ENCODE results near the gene MTUS2. TPM values are rescaled to one million over a fixed set of nuclear protein-coding genes. Genes with fewer than 3 reads are reported as not detected.

Gene MTUS2
- total RNA-seq, 2 donors from 2014 or later, result 0.11 TPM; not detected in 1

- no peaks in the 10 kb centered on the region for H3K27me3 Mint-ChIP-seq
- no peak for ATAC-seq (replicated peaks)
- no peaks in the 10 kb centered on the region for H3K9me3 Mint-ChIP-seq
- no peaks in the 10 kb centered on the region for H3K36me3 Mint-ChIP-seq (ENCODE audit: low read depth)
- H3K4me1 Mint-ChIP-seq, result no peaks in the 10 kb centered on the region
- H3K4me3 Mint-ChIP-seq, result no peak overlapping the region
- no peak overlapping the region for H3K27ac Mint-ChIP-seq
Measured at GRCh38 chr13:29105779-29106178, 285.6 kb downstream of the MTUS2 start.

GRCh38 chr13:29106651-29107050 is 286.5 kb downstream of the MTUS2 start:
- Mint-ChIP-seq H3K27me3 (no peaks in the 10 kb centered on the region), H3K36me3 (ENCODE audit: low read depth) (no peaks in the 10 kb centered on the region), H3K4me3 (no peak overlapping the region), H3K4me1 (no peaks in the 10 kb centered on the region), H3K9me3 (no peaks in the 10 kb centered on the region), H3K27ac (no peak overlapping the region)
- ATAC-seq (replicated peaks), result no peak

GRCh38 chr13:29108068-29108786 is 288.1 kb downstream of the MTUS2 start:
- no peak for ATAC-seq (replicated peaks)
- no peak overlapping the region for H3K27ac Mint-ChIP-seq
- H3K36me3 Mint-ChIP-seq (ENCODE audit: low read depth), result no peaks in the 10 kb centered on the region

GRCh38 chr13:29109987-29110386 is 289.8 kb downstream of the MTUS2 start:
- Mint-ChIP-seq H3K27me3 (no peaks in the 10 kb centered on the region), H3K9me3 (no peaks in the 10 kb centered on the region), H3K27ac (no peak overlapping the region), H3K36me3 (ENCODE audit: low read depth) (no peaks in the 10 kb centered on the region), H3K4me3 (no peak overlapping the region), H3K4me1 (no peaks in the 10 kb centered on the region)
- no peak for ATAC-seq (replicated peaks)

More at GRCh38 chr13:29108068-29108786, 288.1 kb downstream of the MTUS2 start:
- no peak overlapping the region for H3K4me3 Mint-ChIP-seq
- no peaks in the 10 kb centered on the region for H3K27me3 Mint-ChIP-seq
- no peaks in the 10 kb centered on the region for H3K9me3 Mint-ChIP-seq
- H3K4me1 Mint-ChIP-seq, result no peaks in the 10 kb centered on the region

- H3K4me3 Mint-ChIP-seq, result no peak overlapping the region
- H3K9me3 Mint-ChIP-seq, result no peaks in the 10 kb centered on the region
- no peaks in the 10 kb centered on the region for H3K27me3 Mint-ChIP-seq
- H3K27ac Mint-ChIP-seq, result no peak overlapping the region
- no peak for ATAC-seq (replicated peaks)
- no peaks in the 10 kb centered on the region for H3K36me3 Mint-ChIP-seq (ENCODE audit: low read depth)
- H3K4me1 Mint-ChIP-seq, result no peaks in the 10 kb centered on the region
Measured at GRCh38 chr13:29111446-29111845, 291.3 kb downstream of the MTUS2 start.

- no peaks in the 10 kb centered on the region for H3K9me3 Mint-ChIP-seq
Measured at GRCh38 chr13:29115842-29116241, 295.7 kb downstream of the MTUS2 start.

GRCh38 chr13:29117663-29118062 is 297.5 kb downstream of the MTUS2 start:
- H3K4me1 Mint-ChIP-seq, result no peaks in the 10 kb centered on the region
- H3K9me3 Mint-ChIP-seq, result no peaks in the 10 kb centered on the region

More at GRCh38 chr13:29115842-29116241, 295.7 kb downstream of the MTUS2 start:
- Mint-ChIP-seq H3K27ac (no peak overlapping the region), H3K4me1 (no peaks in the 10 kb centered on the region), H3K4me3 (no peak overlapping the region), H3K36me3 (ENCODE audit: low read depth) (no peaks in the 10 kb centered on the region), H3K27me3 (no peaks in the 10 kb centered on the region)
- ATAC-seq (replicated peaks), result no peak

GRCh38 chr13:29118471-29118870 is 298.3 kb downstream of the MTUS2 start:
- H3K4me3 Mint-ChIP-seq, result no peak overlapping the region
- no peaks in the 10 kb centered on the region for H3K36me3 Mint-ChIP-seq (ENCODE audit: low read depth)
- no peaks in the 10 kb centered on the region for H3K9me3 Mint-ChIP-seq
- no peak overlapping the region for H3K27ac Mint-ChIP-seq
- no peaks in the 10 kb centered on the region for H3K4me1 Mint-ChIP-seq
- H3K27me3 Mint-ChIP-seq, result no peaks in the 10 kb centered on the region
- no peak for ATAC-seq (replicated peaks)

More at GRCh38 chr13:29117663-29118062, 297.5 kb downstream of the MTUS2 start:
- Mint-ChIP-seq H3K27me3 (no peaks in the 10 kb centered on the region), H3K36me3 (ENCODE audit: low read depth) (no peaks in the 10 kb centered on the region), H3K4me3 (no peak overlapping the region), H3K27ac (no peak overlapping the region)
- no peak for ATAC-seq (replicated peaks)

GRCh38 chr13:29125191-29125933 is 305.2 kb downstream of the MTUS2 start:
- Mint-ChIP-seq H3K9me3 (no peaks in the 10 kb centered on the region), H3K4me3 (peak overlapping the region; percentile 60), H3K4me1 (peaks cover 13% of the 10 kb centered on the region), H3K27me3 (no peaks in the 10 kb centered on the region), H3K36me3 (ENCODE audit: low read depth) (no peaks in the 10 kb centered on the region), H3K27ac (peak overlapping the region; percentile 87)
- ATAC-seq (replicated peaks), result peak; percentile 90

GRCh38 chr13:29125934-29126424 is 305.8 kb downstream of the MTUS2 start:
- Mint-ChIP-seq H3K36me3 (ENCODE audit: low read depth) (no peaks in the 10 kb centered on the region), H3K4me3 (peak overlapping the region; percentile 60), H3K9me3 (no peaks in the 10 kb centered on the region), H3K27me3 (no peaks in the 10 kb centered on the region), H3K27ac (peak overlapping the region; percentile 87), H3K4me1 (peaks cover 13% of the 10 kb centered on the region)
- ATAC-seq (replicated peaks), result peak; percentile 77

GRCh38 chr13:29129616-29130015 is 309.5 kb downstream of the MTUS2 start:
- Mint-ChIP-seq H3K4me3 (no peak overlapping the region), H3K36me3 (ENCODE audit: low read depth) (no peaks in the 10 kb centered on the region), H3K9me3 (no peaks in the 10 kb centered on the region), H3K4me1 (peaks cover 10% of the 10 kb centered on the region), H3K27me3 (no peaks in the 10 kb centered on the region), H3K27ac (no peak overlapping the region)
- no peak for ATAC-seq (replicated peaks)

GRCh38 chr13:29131159-29131558 is 311.0 kb downstream of the MTUS2 start:
- no peak overlapping the region for H3K27ac Mint-ChIP-seq

GRCh38 chr13:29131881-29132668 is 311.9 kb downstream of the MTUS2 start:
- no peaks in the 10 kb centered on the region for H3K27me3 Mint-ChIP-seq
- no peaks in the 10 kb centered on the region for H3K4me1 Mint-ChIP-seq
- ATAC-seq (replicated peaks), result no peak
- H3K4me3 Mint-ChIP-seq, result no peak overlapping the region
- H3K27ac Mint-ChIP-seq, result no peak overlapping the region
- peaks cover 1% of the 10 kb centered on the region for H3K9me3 Mint-ChIP-seq
- H3K36me3 Mint-ChIP-seq (ENCODE audit: low read depth), result no peaks in the 10 kb centered on the region

More at GRCh38 chr13:29131159-29131558, 311.0 kb downstream of the MTUS2 start:
- ATAC-seq (replicated peaks), result peak; percentile 55
- no peaks in the 10 kb centered on the region for H3K36me3 Mint-ChIP-seq (ENCODE audit: low read depth)
- no peaks in the 10 kb centered on the region for H3K27me3 Mint-ChIP-seq
- H3K4me1 Mint-ChIP-seq, result peaks cover 3% of the 10 kb centered on the region
- no peaks in the 10 kb centered on the region for H3K9me3 Mint-ChIP-seq
- H3K4me3 Mint-ChIP-seq, result no peak overlapping the region

GRCh38 chr13:29136341-29136740 is 316.2 kb downstream of the MTUS2 start:
- no peak for ATAC-seq (replicated peaks)
- no peak overlapping the region for H3K27ac Mint-ChIP-seq
- H3K4me3 Mint-ChIP-seq, result no peak overlapping the region
- H3K9me3 Mint-ChIP-seq, result peaks cover 5% of the 10 kb centered on the region
- H3K36me3 Mint-ChIP-seq (ENCODE audit: low read depth), result no peaks in the 10 kb centered on the region
- H3K4me1 Mint-ChIP-seq, result no peaks in the 10 kb centered on the region
- peaks cover 3% of the 10 kb centered on the region for H3K27me3 Mint-ChIP-seq
